Non-pigmented ciliary epithelial cell (primary cell): ENCODE results near the gene RPS6KB2.
"Not testable (repeated sequence)": the region's sequence is repeated elsewhere in the genome, so short reads cannot be mapped to it uniquely, and the experiment has no call there.

Experiments
- DNase-seq: peaks from one replicate; pipeline ENCODE4 v3.0.0-alpha.2; 2010; ENCODE audit warnings: low read depth

The RPS6KB2 gene

DNA sequence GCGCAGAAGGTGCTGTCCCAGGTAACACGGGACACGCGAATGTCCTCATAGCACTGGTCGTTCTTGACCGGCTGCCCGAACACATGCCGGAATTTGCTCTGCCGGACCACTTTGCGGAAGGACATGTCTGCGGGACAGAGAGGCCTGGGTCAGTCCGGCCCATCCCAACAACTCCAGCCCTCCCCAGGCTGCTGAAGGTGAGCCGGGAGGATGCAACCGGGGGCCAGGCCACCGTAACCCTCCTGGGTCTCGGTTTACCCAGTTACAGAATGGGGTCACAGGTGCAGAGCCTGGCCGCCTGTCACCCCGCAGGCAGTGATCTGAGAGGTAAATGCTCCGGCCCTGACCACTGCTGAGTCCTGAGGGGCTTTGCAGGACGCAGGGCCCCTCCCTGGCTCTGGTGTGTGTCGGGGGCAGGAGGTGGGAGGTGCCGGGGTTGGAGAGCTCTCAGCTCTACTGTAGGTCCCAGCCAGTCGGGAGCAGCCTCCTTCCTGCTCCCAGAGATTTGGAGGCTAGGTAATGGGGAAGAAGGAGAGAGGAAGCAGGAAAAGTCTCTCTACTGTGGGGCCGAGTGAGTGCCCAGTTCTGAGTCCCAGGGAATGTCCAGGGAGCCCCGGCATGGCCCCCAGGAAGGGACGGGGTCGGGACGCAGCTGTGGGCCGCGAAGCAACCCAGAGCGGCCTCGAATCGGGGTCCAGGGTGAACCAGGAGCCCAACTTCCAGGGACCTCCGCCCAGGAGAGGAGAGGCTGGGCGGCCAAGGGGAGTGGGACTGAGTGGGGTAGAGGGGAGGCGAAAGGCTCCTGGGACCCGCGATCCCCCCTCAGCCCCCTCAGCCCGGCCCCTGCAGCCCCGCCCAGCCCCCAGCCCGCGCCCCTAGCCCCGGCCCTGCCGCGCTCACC is 14.5 kb downstream of the RPS6KB2 start:
- no peak for DNase-seq

DNA sequence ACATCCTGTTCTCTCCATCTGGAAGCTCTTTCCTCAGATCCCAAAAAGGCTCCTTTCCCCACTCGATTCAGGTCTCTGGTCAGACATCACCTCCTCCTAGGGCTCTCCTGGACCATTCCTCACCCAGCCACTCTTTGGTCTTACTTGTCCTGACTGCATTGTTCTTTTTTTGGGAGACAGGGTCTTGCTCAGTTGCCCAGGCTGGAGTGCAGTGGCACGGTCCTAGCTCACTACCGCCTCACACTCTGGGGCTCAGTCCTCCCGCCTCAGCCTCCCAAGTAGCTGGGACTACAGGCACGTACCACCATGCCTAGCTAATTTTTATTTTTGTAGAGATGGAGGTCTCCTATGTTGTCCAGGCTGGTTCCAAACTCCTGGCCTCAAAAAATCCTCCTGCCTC is 17.2 kb downstream of the RPS6KB2 start:
- DNase-seq, result no peak

DNA sequence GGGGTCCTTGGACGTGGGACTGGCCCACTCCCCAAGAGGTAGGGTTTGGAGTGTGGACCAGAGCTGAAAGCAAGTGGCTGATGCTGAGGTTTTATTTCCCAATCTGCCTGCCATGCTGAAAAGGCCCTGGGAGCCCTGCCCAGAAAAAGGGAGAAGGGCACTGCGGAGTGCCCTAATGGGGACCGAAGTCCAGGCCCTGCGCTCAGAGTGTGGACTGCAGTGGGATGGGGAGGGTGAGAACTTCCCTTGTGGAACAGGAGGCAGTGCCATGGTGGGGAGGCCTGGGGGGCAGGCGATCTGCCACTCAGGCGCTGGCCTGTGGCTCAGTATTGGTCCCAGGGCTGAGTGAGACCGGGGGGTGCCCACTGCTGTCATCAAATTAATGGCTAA is 19.9 kb downstream of the RPS6KB2 start:
- DNase-seq, result no peak

DNA sequence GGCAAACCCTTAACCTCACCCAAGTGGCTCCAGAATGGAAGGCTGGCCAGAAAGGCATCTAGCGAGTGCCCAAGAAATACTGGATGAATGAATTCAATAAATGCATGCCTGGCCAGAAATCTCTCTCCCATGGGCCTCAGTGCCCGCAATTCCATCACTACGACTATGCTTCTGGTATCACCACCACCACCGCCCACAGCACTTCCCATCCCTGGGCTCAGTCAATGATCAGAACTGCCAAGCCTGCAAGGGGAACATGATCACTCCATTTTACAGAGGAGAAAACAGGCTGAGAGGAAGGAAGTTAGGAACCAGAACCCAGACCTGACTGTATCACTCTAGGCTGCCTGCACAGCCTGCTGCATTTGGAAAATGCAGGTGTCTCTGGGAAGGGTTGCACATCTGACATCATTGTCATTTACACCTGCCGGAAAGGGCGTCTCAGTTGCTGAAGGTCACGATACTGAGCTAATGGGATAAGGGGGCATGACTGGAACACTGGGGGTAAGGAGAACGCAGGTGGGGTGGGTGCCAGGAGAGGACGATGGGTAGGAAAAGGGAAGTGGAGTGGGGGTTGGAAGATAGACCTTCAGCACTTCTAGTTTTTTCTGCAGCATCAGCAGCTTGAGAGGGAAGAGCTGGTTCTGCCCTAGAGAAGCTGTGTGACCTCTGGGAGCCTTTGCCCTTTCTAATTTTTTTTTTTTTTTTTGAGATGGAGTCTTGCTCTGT is 21.0 kb downstream of the RPS6KB2 start:
- DNase-seq, result no peak

DNA sequence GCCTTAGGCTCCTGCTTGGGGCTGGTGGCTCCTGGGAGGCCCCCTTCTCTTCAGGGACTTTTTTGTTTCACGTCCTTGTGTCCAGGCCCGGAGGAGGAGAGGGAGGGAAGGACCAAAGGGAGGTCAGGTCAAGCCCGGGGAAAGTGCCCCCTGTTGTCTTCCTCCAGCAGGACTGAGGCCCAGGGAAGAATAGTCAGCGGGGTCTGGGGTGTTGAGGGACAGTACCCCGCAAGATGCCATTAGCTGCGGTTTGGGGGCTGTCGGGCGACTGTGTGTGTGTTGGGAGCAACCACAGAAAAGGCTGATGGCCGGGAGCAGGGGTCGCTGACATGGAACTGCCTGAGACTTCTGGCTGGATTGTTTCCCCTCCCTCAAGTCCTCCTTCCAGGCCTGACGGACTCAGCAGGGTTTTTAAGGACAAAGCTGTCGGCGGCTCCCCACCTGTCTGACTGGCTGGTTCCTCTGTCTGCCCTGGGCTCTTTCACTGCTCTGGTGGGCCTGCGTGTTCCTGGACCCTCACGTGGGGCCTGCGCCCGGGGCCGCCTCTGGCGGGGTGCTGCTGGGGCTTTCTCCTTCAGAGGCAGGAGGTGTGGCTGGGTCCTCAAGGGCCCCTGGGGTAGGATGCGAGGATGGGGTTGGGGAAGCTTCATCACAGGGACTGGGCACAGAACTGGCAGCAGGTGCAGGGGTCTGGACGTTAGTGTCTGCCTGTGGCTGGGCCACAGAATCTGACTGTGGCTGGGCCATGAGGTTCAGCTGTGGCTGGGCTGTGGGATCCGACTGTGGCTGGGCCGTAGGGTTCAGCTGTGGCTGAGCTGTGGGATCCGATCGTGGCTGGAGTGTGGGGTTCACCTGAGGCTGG is 22.7 kb downstream of the RPS6KB2 start:
- DNase-seq, result no peak

DNA sequence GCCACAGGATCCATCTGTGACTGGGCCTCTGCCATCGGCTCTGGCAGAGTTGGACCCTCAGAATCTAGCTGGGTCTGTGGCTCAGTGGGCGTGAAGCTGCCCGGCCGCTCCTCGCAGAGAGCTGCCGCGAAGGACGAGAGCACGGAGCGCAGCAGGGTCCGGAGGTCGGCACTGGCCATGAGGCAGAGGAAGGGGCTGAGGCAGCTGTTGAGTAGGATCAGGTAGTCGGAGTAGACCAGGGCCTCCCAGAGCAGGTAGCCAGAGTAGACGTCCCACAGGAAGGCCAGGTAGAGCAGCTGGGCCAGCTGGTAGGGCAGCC is 23.3 kb downstream of the RPS6KB2 start:
- DNase-seq, result no peak

DNA sequence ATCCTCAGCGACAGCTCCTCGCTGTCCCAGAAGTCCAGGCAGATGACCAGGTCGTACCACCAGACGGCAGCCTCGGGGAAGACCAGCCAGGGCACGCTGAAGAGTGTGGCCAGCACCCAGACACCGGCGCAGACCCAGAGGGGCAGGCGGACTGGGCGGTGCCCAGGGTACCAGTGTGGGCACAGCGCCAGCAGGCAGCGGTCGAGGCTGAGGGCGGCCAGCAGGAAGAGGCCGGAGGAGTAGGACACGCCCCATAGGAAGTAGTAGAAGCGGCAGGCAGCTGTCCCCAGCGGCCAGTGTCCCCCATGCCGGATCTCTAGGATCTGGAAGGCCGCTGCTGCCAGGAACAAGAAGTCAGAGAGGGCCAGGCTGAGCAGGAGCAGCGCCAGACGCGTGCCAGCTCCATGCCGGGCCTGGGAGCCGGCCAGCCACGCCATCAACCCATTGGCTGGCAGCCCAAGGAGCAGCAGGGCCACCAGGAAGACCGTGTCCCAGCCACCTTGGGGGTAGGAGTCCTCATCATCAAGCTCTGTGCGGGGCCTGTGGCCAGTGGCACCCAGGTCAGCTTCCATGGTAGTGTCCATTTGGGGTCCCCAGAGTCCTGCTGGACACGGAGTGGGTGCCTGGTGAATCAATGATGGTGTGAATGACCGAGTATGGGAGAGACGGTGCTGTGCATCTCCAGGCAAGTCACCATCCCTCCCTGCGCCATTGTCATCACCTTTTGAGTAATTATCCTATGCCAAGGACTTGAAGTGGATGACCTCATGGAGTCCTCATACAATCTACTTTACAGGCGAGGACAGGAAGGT is 24.1 kb downstream of the RPS6KB2 start, which contains the start of gene GPR152:
GPR152 (minus strand) TSS at position 589 of the 812 bp plus-strand sequence; CDS start at position 584, 5 bp downstream.
- no peak for DNase-seq

DNA sequence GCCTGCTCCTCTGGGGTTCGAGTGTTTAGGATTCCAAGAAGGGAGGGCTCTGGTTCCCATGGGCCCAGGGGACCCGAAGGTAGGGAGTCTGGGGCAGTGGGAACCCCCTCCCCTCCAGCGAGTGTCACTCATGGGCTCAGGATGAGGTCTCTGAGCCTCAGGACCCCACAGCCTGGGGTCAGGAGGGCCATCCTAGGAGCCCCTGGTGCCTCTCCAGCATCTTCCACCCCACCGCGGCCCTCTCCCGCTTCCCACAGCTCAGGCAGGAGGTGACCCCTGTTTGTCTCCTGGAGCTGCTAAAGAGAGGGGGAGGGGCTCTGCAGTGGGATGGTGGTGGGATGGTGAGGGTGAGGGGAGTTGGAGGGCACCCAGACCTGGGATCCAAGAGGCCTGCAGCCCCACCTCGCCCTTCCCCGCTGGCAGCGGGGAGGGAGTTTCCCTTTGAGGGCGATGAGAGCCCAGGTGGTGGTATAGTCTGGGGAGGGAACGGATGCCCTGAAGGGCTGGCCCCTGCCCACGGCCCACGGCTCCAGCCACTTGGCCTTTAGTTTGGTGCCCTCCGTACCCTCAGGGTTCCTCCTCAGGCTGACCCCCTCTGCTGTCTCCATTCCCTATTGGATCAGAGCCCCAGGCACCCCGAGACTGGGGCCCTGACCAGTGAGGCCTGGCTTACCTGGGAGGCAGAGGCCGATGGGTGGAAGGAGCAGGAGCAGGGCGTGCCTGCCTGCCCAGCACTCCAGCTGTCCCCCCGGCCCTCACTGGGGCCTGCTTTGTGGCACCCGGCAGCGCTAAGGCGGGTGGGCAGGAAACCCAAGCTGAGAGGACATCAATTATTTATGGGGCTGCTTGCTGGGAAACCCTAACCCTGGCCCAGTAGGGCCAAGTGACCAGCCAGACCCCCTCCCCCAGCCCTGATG is 25.8 kb downstream of the RPS6KB2 start:
- DNase-seq, result no peak

DNA sequence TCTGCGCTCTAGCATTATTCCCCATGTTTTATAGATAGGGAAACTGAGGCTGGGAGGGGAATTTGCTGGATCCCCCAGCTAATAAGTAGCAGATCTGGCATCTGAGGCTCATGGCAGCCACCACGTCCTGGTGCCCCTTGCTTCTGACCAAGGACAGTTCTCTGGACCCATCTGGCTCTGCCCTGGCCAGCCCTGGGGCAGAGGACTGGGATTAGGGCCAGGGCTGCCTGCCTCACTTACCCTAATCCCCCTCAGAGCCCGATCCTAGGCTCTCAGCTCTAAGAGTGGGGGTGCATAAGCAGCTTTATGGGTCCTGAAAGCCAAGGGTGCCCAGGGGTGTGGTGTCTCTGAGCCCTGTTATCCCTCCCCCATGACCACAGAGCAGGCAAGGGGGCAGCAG is 26.8 kb downstream of the RPS6KB2 start, which contains the start of gene CABP4:
CABP4 (plus strand) TSS at position 301 of the 400 bp plus-strand sequence; CDS start at position 371, 70 bp downstream.
- no peak for DNase-seq

DNA sequence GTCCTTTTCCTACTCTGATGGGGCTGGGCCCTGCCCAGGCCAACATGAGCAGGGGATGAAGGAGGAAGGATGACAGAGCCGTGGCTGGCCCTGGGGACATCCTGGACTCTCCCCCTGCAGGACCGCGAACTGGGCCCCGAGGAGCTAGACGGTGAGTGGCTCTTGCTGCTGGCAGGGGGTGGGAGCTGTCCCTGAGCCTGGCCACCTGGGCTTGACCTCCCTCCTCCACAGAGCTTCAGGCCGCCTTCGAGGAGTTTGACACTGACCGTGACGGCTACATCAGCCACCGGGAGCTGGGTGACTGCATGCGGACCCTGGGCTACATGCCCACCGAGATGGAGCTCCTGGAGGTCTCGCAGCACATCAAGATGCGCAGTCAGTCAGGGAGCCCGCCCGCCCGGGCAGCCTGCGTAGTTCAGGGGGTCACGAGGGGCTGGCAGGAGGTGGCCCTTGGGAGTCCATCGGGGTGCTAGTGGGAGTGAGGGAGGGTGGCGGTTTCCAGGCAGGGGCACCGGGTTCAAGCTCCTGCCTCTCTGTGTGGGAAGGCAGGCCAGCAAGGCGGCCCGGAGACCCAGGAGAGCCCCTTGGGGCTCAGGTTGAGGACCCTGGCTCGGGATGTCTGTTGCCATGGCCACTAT is 27.9 kb downstream of the RPS6KB2 start:
- DNase-seq, result no peak

DNA sequence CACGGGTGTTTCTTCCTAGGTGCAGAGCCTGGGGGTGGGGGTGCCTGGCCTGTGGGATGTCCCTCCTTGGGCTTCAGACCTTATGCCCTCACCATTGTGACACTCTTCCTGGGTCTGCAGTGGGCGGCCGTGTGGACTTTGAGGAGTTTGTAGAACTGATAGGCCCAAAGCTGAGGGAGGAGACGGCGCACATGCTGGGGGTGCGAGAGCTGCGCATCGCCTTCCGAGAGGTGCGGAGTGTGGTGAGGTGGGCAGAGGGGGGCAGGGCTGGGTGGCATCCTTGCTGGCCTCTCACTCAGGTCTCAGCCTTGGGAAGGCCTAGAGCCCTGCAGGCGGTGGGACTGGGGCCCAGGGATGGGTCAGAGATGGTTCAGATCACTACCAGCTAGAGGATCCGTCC is 29.2 kb downstream of the RPS6KB2 start:
- DNase-seq, result no peak

DNA sequence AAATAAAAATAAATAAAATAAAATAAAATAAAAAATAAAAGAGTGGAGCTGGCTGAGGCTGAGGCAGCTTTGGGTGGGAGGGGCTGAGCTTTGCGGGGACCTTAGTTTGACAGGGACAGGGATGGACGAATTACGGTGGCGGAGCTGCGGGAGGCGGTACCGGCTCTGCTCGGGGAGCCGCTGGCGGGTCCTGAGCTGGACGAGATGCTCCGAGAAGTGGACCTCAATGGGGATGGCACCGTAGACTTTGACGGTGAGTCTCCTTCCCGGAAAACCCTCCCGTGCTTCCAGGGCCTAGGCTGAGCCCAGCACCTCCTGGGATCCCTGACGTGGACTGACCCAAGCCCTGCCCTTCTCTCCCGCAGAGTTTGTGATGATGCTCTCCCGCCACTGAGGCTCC is 30.0 kb downstream of the RPS6KB2 start:
- DNase-seq, result no peak

DNA sequence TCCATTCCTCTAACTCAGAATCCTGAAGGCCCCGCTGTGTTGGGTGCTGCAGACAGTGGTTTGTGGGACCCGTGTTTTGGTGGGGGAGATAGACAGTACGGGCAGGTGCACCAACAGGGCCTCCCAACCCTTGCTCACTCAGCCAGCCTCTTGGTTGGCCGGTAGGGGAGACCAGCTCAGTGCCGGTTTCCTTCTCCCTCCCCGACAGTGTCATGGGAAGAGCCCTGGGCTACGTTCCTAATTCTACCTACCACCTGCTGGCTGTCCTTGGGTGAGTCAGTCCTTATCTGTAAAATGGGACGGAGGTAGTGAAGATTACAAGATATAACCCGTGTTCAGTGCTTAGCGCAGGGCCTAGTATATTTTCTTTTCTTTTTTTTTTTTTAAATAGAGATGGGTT is 34.9 kb downstream of the RPS6KB2 start:
- no peak for DNase-seq

DNA sequence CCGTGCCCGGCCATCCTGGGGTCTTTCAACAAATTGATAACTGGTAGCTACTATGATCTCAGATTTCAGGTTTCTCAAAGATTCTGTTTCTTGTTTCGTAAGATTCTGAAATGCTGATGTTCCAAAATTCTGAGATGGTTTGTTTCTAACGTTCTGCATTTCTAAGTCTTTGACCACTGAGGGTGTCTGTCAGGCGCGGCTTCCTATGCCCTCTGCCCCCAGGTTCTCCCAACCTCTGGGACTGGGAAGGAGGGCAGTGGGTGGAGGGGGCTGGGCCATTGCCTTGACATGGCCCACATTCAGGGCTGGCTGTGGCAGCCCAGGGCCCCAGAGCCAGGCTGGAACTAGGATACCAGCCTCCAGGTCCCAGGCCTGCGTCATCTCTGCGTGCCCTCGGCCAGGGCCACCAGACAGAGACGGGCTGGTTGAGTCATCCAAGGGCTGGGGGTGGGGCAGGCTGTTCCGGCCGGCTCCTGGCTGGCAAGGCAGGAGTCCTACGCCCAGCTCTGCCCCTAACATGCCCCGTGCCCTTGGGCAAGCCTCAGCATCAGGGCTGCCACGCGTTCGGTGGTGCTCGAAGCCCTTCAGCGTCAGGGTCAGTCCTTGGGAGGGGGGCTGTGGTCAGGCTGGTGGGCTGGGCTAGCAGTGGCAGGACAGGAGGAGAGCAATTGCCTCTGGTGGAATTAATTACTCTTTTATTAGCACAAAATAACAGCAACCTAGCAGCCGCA is 35.6 kb downstream of the RPS6KB2 start:
- DNase-seq, result no peak

DNA sequence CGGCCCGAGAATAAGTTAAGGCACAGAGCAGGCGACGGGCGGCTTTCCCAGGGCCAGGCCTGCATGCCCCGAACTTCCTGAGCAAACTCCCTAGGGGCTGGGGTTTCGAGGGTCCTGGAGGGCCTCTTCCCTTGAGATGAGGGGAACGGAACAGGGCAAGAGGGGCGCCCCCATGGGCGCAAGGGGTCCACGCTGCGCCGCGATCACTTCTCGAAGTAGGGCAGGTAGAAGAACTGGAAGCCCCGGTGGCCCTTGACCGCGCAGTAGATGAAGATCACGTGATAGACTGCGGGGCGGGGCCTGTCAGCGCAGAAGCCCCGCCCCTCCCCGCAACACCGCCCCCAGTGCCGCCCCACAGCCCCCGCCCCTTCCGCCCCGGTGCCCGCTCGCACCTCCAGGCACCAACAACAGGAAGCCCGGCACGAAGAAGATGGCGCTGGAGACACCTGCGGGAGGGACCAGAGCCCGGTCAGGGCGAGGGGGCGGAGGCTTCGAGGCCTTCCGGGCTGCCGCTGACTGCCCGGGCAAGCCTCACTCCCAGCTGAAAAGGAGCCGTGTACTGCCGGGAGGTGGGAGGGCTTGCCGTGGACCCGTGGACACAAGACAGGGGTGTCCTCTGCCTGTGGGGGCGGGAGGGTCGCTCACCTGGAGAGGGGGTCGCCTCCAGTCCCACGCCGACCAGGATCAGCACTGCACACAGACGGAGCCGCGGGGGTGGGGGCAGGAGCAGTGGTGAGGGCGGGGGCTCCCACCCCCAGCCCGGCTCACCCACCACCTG is 36.3 kb downstream of the RPS6KB2 start:
- peak; percentile 17 for DNase-seq

DNA sequence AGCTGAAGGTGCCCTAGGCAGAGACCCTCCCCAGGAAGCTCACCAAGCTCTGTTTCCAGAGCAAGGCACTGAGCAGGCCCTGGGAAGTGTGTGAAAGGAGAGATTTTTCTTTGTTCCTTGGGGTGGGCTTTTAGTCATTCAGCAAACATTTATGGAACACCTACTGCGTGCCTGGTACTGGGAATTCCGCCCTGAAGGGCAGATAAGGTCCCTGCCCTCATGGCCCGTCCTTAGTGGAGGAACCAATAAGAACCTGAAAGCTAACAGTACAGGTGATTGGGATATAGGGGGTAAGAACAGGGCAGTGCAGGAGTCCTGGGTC is 36.9 kb downstream of the RPS6KB2 start:
- no peak for DNase-seq

DNA sequence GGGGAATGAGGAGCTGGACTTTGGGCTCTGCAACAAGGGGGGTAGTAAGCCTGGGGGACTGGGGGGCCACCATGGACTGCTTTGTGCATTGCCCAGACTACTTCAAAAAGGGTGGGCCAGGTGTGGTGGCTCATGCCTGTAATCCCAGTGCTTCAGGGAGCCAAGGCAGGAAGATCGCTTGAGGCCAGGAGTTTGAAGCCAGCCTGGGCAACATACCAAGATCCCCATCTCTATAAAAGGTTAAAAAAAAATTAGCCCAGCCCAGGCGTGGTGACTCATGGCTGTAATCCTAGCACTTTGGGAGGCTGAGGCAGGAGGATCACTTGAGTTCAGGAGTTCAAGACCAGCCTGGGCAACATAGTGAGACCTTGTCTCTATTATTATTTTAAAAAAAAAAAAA is 37.2 kb downstream of the RPS6KB2 start:
- DNase-seq, result not testable (repeated sequence)

DNA sequence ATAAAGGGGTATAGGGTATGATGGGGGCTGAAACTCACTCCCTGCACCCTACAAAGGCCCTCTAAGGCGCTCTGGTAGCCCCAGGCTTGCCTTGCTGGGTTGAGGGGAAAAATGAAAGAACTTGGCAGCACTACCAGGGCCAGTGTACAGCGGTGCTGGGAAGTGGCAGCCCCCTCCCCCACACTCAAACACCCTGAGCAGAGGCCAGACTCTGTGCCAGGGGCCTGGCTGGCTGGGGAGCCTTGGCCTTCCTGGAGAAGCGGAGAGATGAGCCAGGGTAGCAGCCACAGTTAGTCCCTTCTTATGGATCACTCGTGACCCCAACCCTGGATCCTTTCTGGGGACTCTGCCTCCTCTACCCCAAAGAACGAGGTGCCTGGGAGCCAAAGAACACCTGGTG is 38.1 kb downstream of the RPS6KB2 start:
- no peak for DNase-seq
